ENCODE data around the gene CALM1. TPM values are rescaled to one million over a fixed set of nuclear protein-coding genes. Genes with fewer than 3 reads are reported as not detected.

Gene CALM1
- total RNA-seq, 1 donor from 2014 or later, result 347 TPM

DNA sequence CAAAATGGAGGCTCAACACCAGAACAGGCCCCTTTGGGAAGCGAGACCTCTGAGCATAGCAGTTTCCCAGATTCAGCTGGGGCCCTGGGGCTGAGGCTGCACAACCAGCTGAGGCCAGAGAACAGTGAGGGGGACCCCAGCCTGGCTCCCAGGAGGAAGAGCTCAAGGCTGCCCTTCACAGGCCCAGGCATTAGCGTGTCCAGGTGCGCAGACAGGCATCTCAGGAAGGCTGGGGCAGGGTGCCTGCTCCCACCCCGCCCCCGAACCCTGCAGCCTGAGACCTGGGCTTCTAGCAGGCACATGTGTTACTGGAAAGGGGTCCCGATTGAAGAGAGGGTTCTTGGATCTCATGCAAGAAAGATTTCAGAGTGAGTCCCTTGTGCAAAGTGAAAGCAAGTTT lies 27.2 kb downstream of the CALM1 start:
- TF ChIP-seq, protein P1, sequence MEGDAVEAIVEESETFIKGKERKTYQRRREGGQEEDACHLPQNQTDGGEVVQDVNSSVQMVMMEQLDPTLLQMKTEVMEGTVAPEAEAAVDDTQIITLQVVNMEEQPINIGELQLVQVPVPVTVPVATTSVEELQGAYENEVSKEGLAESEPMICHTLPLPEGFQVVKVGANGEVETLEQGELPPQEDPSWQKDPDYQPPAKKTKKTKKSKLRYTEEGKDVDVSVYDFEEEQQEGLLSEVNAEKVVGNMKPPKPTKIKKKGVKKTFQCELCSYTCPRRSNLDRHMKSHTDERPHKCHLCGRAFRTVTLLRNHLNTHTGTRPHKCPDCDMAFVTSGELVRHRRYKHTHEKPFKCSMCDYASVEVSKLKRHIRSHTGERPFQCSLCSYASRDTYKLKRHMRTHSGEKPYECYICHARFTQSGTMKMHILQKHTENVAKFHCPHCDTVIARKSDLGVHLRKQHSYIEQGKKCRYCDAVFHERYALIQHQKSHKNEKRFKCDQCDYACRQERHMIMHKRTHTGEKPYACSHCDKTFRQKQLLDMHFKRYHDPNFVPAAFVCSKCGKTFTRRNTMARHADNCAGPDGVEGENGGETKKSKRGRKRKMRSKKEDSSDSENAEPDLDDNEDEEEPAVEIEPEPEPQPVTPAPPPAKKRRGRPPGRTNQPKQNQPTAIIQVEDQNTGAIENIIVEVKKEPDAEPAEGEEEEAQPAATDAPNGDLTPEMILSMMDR (conservative IDR thresholded peaks at IDR 0.05), result no peak
- Mint-ChIP-seq H3K27me3 (no peaks in the 10 kb centered on the region), H3K4me3 (no peak overlapping the region), H3K36me3 (no peaks in the 10 kb centered on the region), H3K9me3 (no peaks in the 10 kb centered on the region), H3K27ac (no peak overlapping the region), H3K4me1 (ENCODE audit: unreplicated experiment) (peaks cover 7% of the 10 kb centered on the region)
- DNase-seq (ENCODE audit: extremely low spot score, unreplicated experiment), result no peak

DNA sequence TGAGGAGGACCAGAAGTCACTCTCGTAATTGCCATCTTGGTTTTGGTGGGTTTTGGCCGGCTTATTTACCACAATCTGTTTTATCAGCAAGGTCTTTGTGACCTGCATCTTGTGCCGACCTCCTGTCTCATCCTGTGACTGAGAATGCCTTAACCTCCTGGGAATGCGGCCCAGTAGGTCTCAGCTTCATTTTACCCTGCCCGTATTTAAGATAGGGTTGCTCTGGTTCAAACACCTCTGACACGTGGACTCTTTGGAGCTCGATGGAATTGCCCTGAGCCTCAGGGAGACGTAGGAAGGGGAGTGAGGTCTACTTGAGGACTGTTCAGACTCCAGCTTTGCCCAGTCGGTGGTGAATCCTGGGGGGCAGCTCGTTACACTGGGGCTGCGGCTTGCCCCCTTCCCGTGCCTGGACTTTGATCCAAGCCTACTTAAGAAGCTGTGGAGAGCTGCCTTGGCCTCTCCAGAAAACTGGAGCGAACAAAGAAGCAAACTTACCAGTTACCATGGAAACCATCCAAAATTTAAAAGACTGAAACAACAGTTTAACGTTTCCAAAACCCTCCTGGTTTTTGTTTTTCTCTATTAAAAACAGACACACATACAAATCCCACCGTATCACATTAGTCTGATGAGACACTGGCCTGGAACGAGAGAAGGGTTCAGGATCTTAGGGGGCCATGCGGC lies 28.0 kb downstream of the CALM1 start:
- no peaks in the 10 kb centered on the region for H3K36me3 Mint-ChIP-seq
- H3K27ac Mint-ChIP-seq, result no peak overlapping the region
- DNase-seq (ENCODE audit: extremely low spot score, unreplicated experiment), result no peak
- H3K27me3 Mint-ChIP-seq, result no peaks in the 10 kb centered on the region
- H3K9me3 Mint-ChIP-seq, result no peaks in the 10 kb centered on the region
- H3K4me1 Mint-ChIP-seq (ENCODE audit: unreplicated experiment), result peaks cover 7% of the 10 kb centered on the region
- no peak overlapping the region for H3K4me3 Mint-ChIP-seq
- TF ChIP-seq, protein P1 (conservative IDR thresholded peaks at IDR 0.05), result no peak

DNA sequence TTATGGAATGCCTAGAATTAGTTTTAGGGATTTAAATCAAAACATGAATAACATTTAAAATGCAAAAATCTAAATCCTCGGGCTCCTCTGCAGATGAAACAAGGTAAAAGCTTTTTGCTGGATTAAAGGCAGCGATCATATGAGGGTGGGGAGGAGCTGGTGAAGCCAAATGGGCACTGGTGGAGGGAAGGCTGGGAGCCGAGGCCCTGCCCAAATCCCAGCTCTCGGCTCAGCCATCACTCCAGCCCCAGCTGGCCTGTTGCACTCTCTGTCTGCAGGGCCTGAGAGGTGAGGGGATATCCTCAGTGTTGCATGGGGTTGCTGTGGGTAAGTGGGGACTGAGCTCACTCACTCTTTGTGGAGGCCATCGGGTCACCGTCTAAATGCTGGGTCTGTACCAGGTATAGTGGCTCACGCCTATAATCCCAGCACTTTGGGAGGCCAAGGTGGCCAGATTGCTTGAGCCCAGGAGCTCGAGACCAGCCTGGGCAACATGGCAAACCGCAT lies 28.6 kb downstream of the CALM1 start:
- Mint-ChIP-seq H3K27me3 (no peaks in the 10 kb centered on the region), H3K4me1 (ENCODE audit: unreplicated experiment) (peaks cover 7% of the 10 kb centered on the region), H3K9me3 (no peaks in the 10 kb centered on the region), H3K27ac (no peak overlapping the region), H3K36me3 (no peaks in the 10 kb centered on the region), H3K4me3 (no peak overlapping the region)
- TF ChIP-seq, protein P1 (conservative IDR thresholded peaks at IDR 0.05), result no peak
- DNase-seq (ENCODE audit: extremely low spot score, unreplicated experiment), result no peak

DNA sequence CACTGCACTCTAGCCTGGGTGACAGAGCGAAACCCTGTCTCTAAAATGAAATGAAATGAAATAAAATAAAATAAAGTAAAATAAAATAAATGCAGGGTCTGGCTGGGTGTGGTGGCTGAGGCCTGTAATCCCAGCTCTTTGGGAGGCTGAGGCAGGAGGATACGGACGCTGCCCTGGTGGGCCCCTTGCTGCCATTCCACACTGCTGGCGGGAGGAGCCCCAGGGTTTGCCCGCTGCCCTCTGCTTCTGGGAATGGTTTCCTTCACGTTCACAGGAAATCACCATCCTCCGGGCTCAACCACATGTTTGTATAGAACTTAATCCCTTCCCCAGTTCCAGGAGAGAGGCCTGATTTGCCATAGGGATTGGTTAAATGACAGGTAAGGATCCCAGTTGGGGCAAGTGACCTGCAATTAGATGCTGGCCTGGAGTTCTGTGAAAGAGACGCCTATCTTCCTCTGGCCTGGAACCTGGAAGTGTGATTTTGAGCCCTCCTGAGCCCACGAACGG lies 29.3 kb downstream of the CALM1 start:
- no peak for DNase-seq (ENCODE audit: extremely low spot score, unreplicated experiment)
- Mint-ChIP-seq H3K27ac (no peak overlapping the region), H3K27me3 (no peaks in the 10 kb centered on the region), H3K36me3 (no peaks in the 10 kb centered on the region), H3K4me3 (no peak overlapping the region), H3K9me3 (no peaks in the 10 kb centered on the region), H3K4me1 (ENCODE audit: unreplicated experiment) (peaks cover 7% of the 10 kb centered on the region)
- TF ChIP-seq, protein P1 (conservative IDR thresholded peaks at IDR 0.05), result no peak

DNA sequence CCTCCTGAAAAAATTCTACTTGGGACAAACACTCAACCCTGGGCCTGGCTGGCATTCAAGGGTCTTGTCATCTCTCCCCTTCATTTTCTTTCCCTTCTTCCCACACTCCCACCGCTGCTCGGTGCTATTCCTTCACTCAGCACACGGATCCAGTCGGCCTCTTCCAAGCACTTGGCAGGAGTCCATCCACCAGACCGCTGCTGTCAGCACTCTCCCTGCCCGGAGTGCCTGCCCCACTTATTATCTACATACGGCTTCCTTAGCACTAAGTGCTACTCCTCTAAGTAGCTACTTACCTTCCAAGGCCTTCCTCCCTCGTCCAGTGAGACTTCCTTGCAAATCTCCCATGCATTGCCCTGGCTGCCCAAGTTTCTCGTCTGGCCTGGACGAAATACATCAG lies 29.8 kb downstream of the CALM1 start:
- peaks cover 7% of the 10 kb centered on the region for H3K4me1 Mint-ChIP-seq (ENCODE audit: unreplicated experiment)
- no peaks in the 10 kb centered on the region for H3K27me3 Mint-ChIP-seq
- TF ChIP-seq, protein P1 (conservative IDR thresholded peaks at IDR 0.05), result no peak
- DNase-seq (ENCODE audit: extremely low spot score, unreplicated experiment), result no peak
- H3K36me3 Mint-ChIP-seq, result no peaks in the 10 kb centered on the region
- no peak overlapping the region for H3K4me3 Mint-ChIP-seq
- H3K9me3 Mint-ChIP-seq, result no peaks in the 10 kb centered on the region
- no peak overlapping the region for H3K27ac Mint-ChIP-seq
